Caco-2 (cell line): ENCODE data around the gene GRK5. TPM values are rescaled to one million over a fixed set of nuclear protein-coding genes. Genes with fewer than 3 reads are reported as not detected.

Experiments
- BruUV-seq: library from RNA; stranded (reverse); fragments of 400-500 nt; replicated peaks from 2 replicates; lab custom pipeline; 2021; lab: Mats Ljungman, UMichigan
- CTCF ChIA-PET: fragments of 300-600 bp; sonication (Branson Sonifier 250); formaldehyde crosslinking; loops from one replicate; lab custom pipeline; 2022; ENCODE audit warnings: antibody characterized with exemption; lab: Charles Lee
- POLR2A ChIA-PET: fragments of 300-600 bp; sonication (Branson Sonifier 250); formaldehyde crosslinking; loops from one replicate; lab custom pipeline; 2022; ENCODE audit warnings: antibody characterized with exemption; lab: Charles Lee
- DNase-seq, 2 experiments: peaks; one replicate each; pipeline versions ENCODE4 v3.0.0 to v3.0.0-alpha.2; 2020 to 2022
- H3K27me3 ChIP-seq: replicated peaks from 2 replicates; pipeline ENCODE4 v1.6.0; 2011; ENCODE audit warnings: low read length; ENCODE audit not compliant: control insufficient read depth, insufficient read depth
- H3K36me3 ChIP-seq: 2 replicates; pipeline ENCODE4 v1.5.1; 2011; ENCODE audit warnings: low read length; ENCODE audit not compliant: control insufficient read depth, insufficient read depth
- H3K4me1 ChIP-seq: fragments of 250-450 bp; sonication (Bioruptor Pico); 2 replicates; pipeline ENCODE4 v1.5.1; 2020; ENCODE audit warnings: mild to moderate bottlenecking
- H3K4me3 ChIP-seq: 2 replicates; pipeline ENCODE4 v1.5.1; 2011; ENCODE audit warnings: low read depth, mild to moderate bottlenecking, control low read depth, low read length
- H3K9me3 ChIP-seq: fragments of 250-450 bp; sonication (Bioruptor Pico); 2 replicates; pipeline ENCODE4 v1.5.1; 2020; ENCODE audit warnings: mild to moderate bottlenecking, moderate library complexity
- H3K27ac Mint-ChIP-seq: one replicate; pipeline ENCODE4 v1.8.0; 2022; ENCODE audit warnings: mixed read lengths; ENCODE audit not compliant: unreplicated experiment
- H3K27me3 Mint-ChIP-seq: one replicate; pipeline ENCODE4 v1.8.0; 2022; ENCODE audit warnings: mixed read lengths; ENCODE audit not compliant: insufficient read depth, unreplicated experiment
- H3K36me3 Mint-ChIP-seq: one replicate; pipeline ENCODE4 v1.8.0; 2022; ENCODE audit warnings: mild to moderate bottlenecking, mixed read lengths; ENCODE audit not compliant: insufficient read depth, unreplicated experiment
- H3K4me1 Mint-ChIP-seq: one replicate; pipeline ENCODE4 v1.8.0; 2022; ENCODE audit warnings: low read depth, mixed read lengths; ENCODE audit not compliant: unreplicated experiment
- H3K4me3 Mint-ChIP-seq: one replicate; pipeline ENCODE4 v1.8.0; 2022; ENCODE audit warnings: mild to moderate bottlenecking, moderate library complexity, mixed read lengths; ENCODE audit not compliant: unreplicated experiment
- H3K9me3 Mint-ChIP-seq: one replicate; pipeline ENCODE4 v1.8.0; 2022; ENCODE audit warnings: mixed read lengths; ENCODE audit not compliant: unreplicated experiment
- CTCF ChIP-seq, 2 experiments: fragments of 200-600 bp in 1 of 2; IDR thresholded peaks; 1 replicate in 1 of 2; 2 replicates in 1 of 2; pipeline versions ENCODE4 v1.5.1 to v1.8.0; 2011 to 2022; ENCODE audit warnings: antibody characterized with exemption in 1 of 2, control low read depth in 1 of 2, inconsistent platforms in 1 of 2, low read depth in 1 of 2, low read length in 1 of 2, mild to moderate bottlenecking in 1 of 2, moderate library complexity in 1 of 2; ENCODE audit not compliant: insufficient read depth in 1 of 2, severe bottlenecking in 1 of 2, unreplicated experiment in 1 of 2
- intact Hi-C: fragments of 100-400 bp; cut with micrococcal nuclease; formaldehyde crosslinking; loops from one replicate; pipeline ENCODE4 v1.10.0; 2022; ENCODE audit not compliant: unreplicated experiment
- total RNA-seq: library from RNA; stranded (reverse); gene quantifications from 2 replicates; pipeline ENCODE4 v1.2.3, GENCODE V29; 2022

GRK5 gene
- total RNA-seq, 1 experiment from 2014 or later = 7.7 TPM

- peaks cover 29% of the 10 kb centered on the region for H3K4me1 ChIP-seq
- no TSS peak for BruUV-seq
- no peak overlapping the region for H3K4me3 ChIP-seq
- peaks cover 5% of the 10 kb centered on the region for H3K36me3 Mint-ChIP-seq
- no peaks in the 10 kb centered on the region for H3K27me3 ChIP-seq
- ChIA-PET CTCF (no interaction called here), POLR2A (no interaction called here)
- intact Hi-C loops = loop anchor here (10.0 kb wide), 1 partner anchor 103 kb away; no protein-coding TSS in a partner anchor
- no peak for TF ChIP-seq CTCF (IDR thresholded peaks at IDR 0.05; ENCODE audit: insufficient read depth in 1 of 2, low read depth in 1 of 2, low read length in 1 of 2, severe bottlenecking in 1 of 2, unreplicated experiment in 1 of 2)
- no peak overlapping the region for H3K27ac Mint-ChIP-seq
- H3K9me3 Mint-ChIP-seq = peaks cover 10% of the 10 kb centered on the region
- no peaks in the 10 kb centered on the region for H3K9me3 ChIP-seq
- no peak overlapping the region for H3K4me3 Mint-ChIP-seq
- H3K36me3 ChIP-seq = no peaks in the 10 kb centered on the region; the same call in 1 of the 2 replicates
- DNase-seq = no peak
- H3K4me1 Mint-ChIP-seq = peaks cover 23% of the 10 kb centered on the region
- no peaks in the 10 kb centered on the region for H3K27me3 Mint-ChIP-seq
Measured at GRCh38 chr10:119312241-119312640, 104.9 kb downstream of the GRK5 start.

- ChIA-PET CTCF (no interaction called here), POLR2A (no interaction called here)
- H3K9me3 ChIP-seq = no peaks in the 10 kb centered on the region
- peaks cover 31% of the 10 kb centered on the region for H3K4me1 Mint-ChIP-seq
- TF ChIP-seq CTCF (IDR thresholded peaks at IDR 0.05; ENCODE audit: insufficient read depth in 1 of 2, low read depth in 1 of 2, low read length in 1 of 2, severe bottlenecking in 1 of 2, unreplicated experiment in 1 of 2) = no peak
- H3K4me3 ChIP-seq = no peak overlapping the region
- no peak overlapping the region for H3K4me3 Mint-ChIP-seq
- H3K4me1 ChIP-seq = peaks cover 37% of the 10 kb centered on the region
- peaks cover 10% of the 10 kb centered on the region for H3K9me3 Mint-ChIP-seq
- H3K27me3 ChIP-seq = no peaks in the 10 kb centered on the region
- H3K27me3 Mint-ChIP-seq = no peaks in the 10 kb centered on the region
- no peak for DNase-seq
- BruUV-seq = no TSS peak
- intact Hi-C loops = loop anchor here (10.0 kb wide), 1 partner anchor 102 kb away; no protein-coding TSS in a partner anchor
- H3K36me3 Mint-ChIP-seq = peaks cover 5% of the 10 kb centered on the region
- no peaks in the 10 kb centered on the region; the same call in 1 of the 2 replicates for H3K36me3 ChIP-seq
- H3K27ac Mint-ChIP-seq = no peak overlapping the region
Measured at GRCh38 chr10:119313024-119313423, 105.7 kb downstream of the GRK5 start.

- no peaks in the 10 kb centered on the region for H3K27me3 Mint-ChIP-seq
- no peak overlapping the region for H3K4me3 ChIP-seq
- peaks cover 43% of the 10 kb centered on the region for H3K4me1 ChIP-seq
- ChIA-PET POLR2A (no interaction called here), CTCF (no interaction called here)
- TF ChIP-seq CTCF (IDR thresholded peaks at IDR 0.05; ENCODE audit: insufficient read depth in 1 of 2, low read depth in 1 of 2, low read length in 1 of 2, severe bottlenecking in 1 of 2, unreplicated experiment in 1 of 2) = no peak
- BruUV-seq = no TSS peak
- H3K9me3 ChIP-seq = no peaks in the 10 kb centered on the region
- H3K36me3 ChIP-seq = no peaks in the 10 kb centered on the region; the same call in 1 of the 2 replicates
- H3K27ac Mint-ChIP-seq = no peak overlapping the region
- no peak overlapping the region for H3K4me3 Mint-ChIP-seq
- intact Hi-C loops = loop anchor here (10.0 kb wide), 1 partner anchor 101 kb away; no protein-coding TSS in a partner anchor
- peaks cover 5% of the 10 kb centered on the region for H3K36me3 Mint-ChIP-seq
- H3K4me1 Mint-ChIP-seq = peaks cover 36% of the 10 kb centered on the region
- DNase-seq = no peak
- H3K9me3 Mint-ChIP-seq = peaks cover 10% of the 10 kb centered on the region
- H3K27me3 ChIP-seq = no peaks in the 10 kb centered on the region
Measured at GRCh38 chr10:119313644-119314043, 106.3 kb downstream of the GRK5 start.
